HEK293 (cell line): ENCODE results near the gene AP1S1.

Experiments used
- CTCF ChIP-seq: fragments of 450-650 bp; formaldehyde crosslinking; IDR thresholded peaks from 2 replicates; pipeline ENCODE4 v1.5.1; 2016; ENCODE audit warnings: missing biosample characterization, missing genetic modification characterization
- HIC1 ChIP-seq: fragments of 450-650 bp; formaldehyde crosslinking; IDR thresholded peaks from 2 replicates; pipeline ENCODE4 v1.5.1; 2016; ENCODE audit warnings: missing biosample characterization, missing genetic modification characterization
- HOXA7 ChIP-seq: sonication (generic); formaldehyde crosslinking; IDR thresholded peaks from 2 replicates; pipeline ENCODE4 v1.8.1; 2022; ENCODE audit warnings: missing genetic modification reagents, borderline replicate concordance
- HOXD13 ChIP-seq: sonication (generic); formaldehyde crosslinking; IDR thresholded peaks from 2 replicates; pipeline ENCODE4 v1.8.0; 2022; ENCODE audit warnings: missing genetic modification reagents, borderline replicate concordance
- KLF1 ChIP-seq: fragments of 450-650 bp; formaldehyde crosslinking; IDR thresholded peaks from 2 replicates; pipeline ENCODE4 v1.5.1; 2016; ENCODE audit warnings: missing biosample characterization, missing genetic modification characterization
- MEIS1 ChIP-seq: sonication (generic); formaldehyde crosslinking; IDR thresholded peaks from 2 replicates; pipeline ENCODE4 v1.8.1; 2022; ENCODE audit warnings: missing genetic modification reagents, mild to moderate bottlenecking, borderline replicate concordance
- SCRT2 ChIP-seq: fragments of 450-650 bp; formaldehyde crosslinking; IDR thresholded peaks from 2 replicates; pipeline ENCODE4 v1.5.1; 2016; ENCODE audit warnings: missing biosample characterization, missing genetic modification characterization
- ZNF157 ChIP-seq: fragments of 450-650 bp; formaldehyde crosslinking; IDR thresholded peaks from 2 replicates; pipeline ENCODE4 v1.5.1; 2016; ENCODE audit warnings: missing biosample characterization, missing genetic modification characterization
- ZNF16 ChIP-seq: fragments of 450-650 bp; formaldehyde crosslinking; IDR thresholded peaks from 2 replicates; pipeline ENCODE4 v1.5.1; 2016; ENCODE audit warnings: low read depth, missing biosample characterization, missing genetic modification characterization
- ZNF23 ChIP-seq: fragments of 450-650 bp; formaldehyde crosslinking; IDR thresholded peaks from 2 replicates; pipeline ENCODE4 v1.5.1; 2016; ENCODE audit warnings: missing biosample characterization, missing genetic modification characterization, borderline replicate concordance
- ZNF274 ChIP-seq, 2 experiments: fragments of 200-500 bp in 1 of 2; fragments of 450-650 bp in 1 of 2; sonication (Bioruptor generic) in 1 of 2; formaldehyde crosslinking in 1 of 2; IDR thresholded peaks; 2 replicates each; pipeline versions ENCODE4 v1.5.1 to v1.6.1; 2014 to 2016; ENCODE audit warnings: borderline replicate concordance in 1 of 2, inconsistent platforms in 1 of 2, low read length in 1 of 2, missing biosample characterization in 1 of 2, missing genetic modification characterization in 1 of 2
- ZNF311 ChIP-seq: fragments of 450-650 bp; formaldehyde crosslinking; IDR thresholded peaks from 2 replicates; pipeline ENCODE4 v1.5.1; 2017; ENCODE audit warnings: missing biosample characterization, missing genetic modification characterization, borderline replicate concordance
- ZNF37A ChIP-seq: fragments of 450-650 bp; IDR thresholded peaks from 2 replicates; pipeline ENCODE4 v1.5.1; 2018; ENCODE audit warnings: missing biosample characterization, missing genetic modification characterization
- ZNF404 ChIP-seq: fragments of 450-650 bp; formaldehyde crosslinking; IDR thresholded peaks from 2 replicates; pipeline ENCODE4 v1.5.1; 2017; ENCODE audit warnings: missing biosample characterization, missing genetic modification characterization
- ZNF518A ChIP-seq: fragments of 450-650 bp; formaldehyde crosslinking; conservative IDR thresholded peaks from 2 replicates; pipeline ENCODE4 v1.5.1; 2016; ENCODE audit warnings: low read depth, missing biosample characterization, missing genetic modification characterization
- ZNF585B ChIP-seq: fragments of 450-650 bp; formaldehyde crosslinking; IDR thresholded peaks from 2 replicates; pipeline ENCODE4 v1.5.1; 2016; ENCODE audit warnings: missing biosample characterization, missing genetic modification characterization
- ZNF658 ChIP-seq: fragments of 450-650 bp; formaldehyde crosslinking; IDR thresholded peaks from 2 replicates; pipeline ENCODE4; 2016; ENCODE audit warnings: missing biosample characterization, missing genetic modification characterization
- ZNF664 ChIP-seq: fragments of 450-650 bp; formaldehyde crosslinking; IDR thresholded peaks from 2 replicates; pipeline ENCODE4 v1.5.1; 2016; ENCODE audit warnings: missing biosample characterization, missing genetic modification characterization
- ZNF701 ChIP-seq: fragments of 450-650 bp; formaldehyde crosslinking; IDR thresholded peaks from 2 replicates; pipeline ENCODE4 v1.5.1; 2016; ENCODE audit warnings: missing biosample characterization, missing genetic modification characterization
- ZNF792 ChIP-seq: fragments of 450-650 bp; formaldehyde crosslinking; IDR thresholded peaks from 2 replicates; pipeline ENCODE4 v1.5.1; 2016; ENCODE audit warnings: missing biosample characterization, missing genetic modification characterization
- ZNF837 ChIP-seq: fragments of 450-650 bp; formaldehyde crosslinking; IDR thresholded peaks from 2 replicates; pipeline ENCODE4 v1.5.1; 2016; ENCODE audit warnings: missing biosample characterization, missing genetic modification characterization
- ZNF843 ChIP-seq: fragments of 450-650 bp; formaldehyde crosslinking; IDR thresholded peaks from 2 replicates; pipeline ENCODE4 v1.5.1; 2016; ENCODE audit warnings: missing biosample characterization, missing genetic modification characterization
- ZSCAN23 ChIP-seq: fragments of 450-650 bp; formaldehyde crosslinking; IDR thresholded peaks from 2 replicates; pipeline ENCODE4 v1.5.1; 2016; ENCODE audit warnings: missing biosample characterization, missing genetic modification characterization
- TF ChIP-seq, protein P1 (sequence below): fragments of 450-650 bp; formaldehyde crosslinking; IDR thresholded peaks from 2 replicates; pipeline ENCODE4 v1.5.1; 2016; ENCODE audit warnings: missing biosample characterization, missing genetic modification characterization, borderline replicate concordance
- TF ChIP-seq, protein P2 (sequence below): fragments of 450-650 bp; formaldehyde crosslinking; IDR thresholded peaks from 2 replicates; pipeline ENCODE4 v1.5.1; 2017; ENCODE audit warnings: missing biosample characterization, missing genetic modification characterization
- TF ChIP-seq, protein P3 (sequence below): fragments of 450-650 bp; IDR thresholded peaks from 2 replicates; pipeline ENCODE4 v1.5.1; 2018; ENCODE audit warnings: missing biosample characterization, missing genetic modification characterization

The AP1S1 gene

GRCh38 chr7:101126651-101127459, 27.4 kb upstream of the AP1S1 start, which contains the start of gene SERPINE1 (continued):
- TF ChIP-seq ZSCAN23 (tag by site-specific recombination) = 0 out of 2 replicates have a peak, but pooled peaks have one; percentile 32
- no peak for TF ChIP-seq HOXD13 (CRISPR knock-in tag)
- no peak for TF ChIP-seq SCRT2 (tag by site-specific recombination)
- TF ChIP-seq CTCF (tag by site-specific recombination) = peak; percentile 39; the same call in 1 of the 2 replicates
- TF ChIP-seq ZNF843 (tag by site-specific recombination) = no peak
- TF ChIP-seq, protein P1, sequence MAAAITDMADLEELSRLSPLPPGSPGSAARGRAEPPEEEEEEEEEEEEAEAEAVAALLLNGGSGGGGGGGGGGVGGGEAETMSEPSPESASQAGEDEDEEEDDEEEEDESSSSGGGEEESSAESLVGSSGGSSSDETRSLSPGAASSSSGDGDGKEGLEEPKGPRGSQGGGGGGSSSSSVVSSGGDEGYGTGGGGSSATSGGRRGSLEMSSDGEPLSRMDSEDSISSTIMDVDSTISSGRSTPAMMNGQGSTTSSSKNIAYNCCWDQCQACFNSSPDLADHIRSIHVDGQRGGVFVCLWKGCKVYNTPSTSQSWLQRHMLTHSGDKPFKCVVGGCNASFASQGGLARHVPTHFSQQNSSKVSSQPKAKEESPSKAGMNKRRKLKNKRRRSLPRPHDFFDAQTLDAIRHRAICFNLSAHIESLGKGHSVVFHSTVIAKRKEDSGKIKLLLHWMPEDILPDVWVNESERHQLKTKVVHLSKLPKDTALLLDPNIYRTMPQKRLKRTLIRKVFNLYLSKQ (tag by site-specific recombination) = no peak
- no peak for TF ChIP-seq ZNF664
- TF ChIP-seq, protein P2, sequence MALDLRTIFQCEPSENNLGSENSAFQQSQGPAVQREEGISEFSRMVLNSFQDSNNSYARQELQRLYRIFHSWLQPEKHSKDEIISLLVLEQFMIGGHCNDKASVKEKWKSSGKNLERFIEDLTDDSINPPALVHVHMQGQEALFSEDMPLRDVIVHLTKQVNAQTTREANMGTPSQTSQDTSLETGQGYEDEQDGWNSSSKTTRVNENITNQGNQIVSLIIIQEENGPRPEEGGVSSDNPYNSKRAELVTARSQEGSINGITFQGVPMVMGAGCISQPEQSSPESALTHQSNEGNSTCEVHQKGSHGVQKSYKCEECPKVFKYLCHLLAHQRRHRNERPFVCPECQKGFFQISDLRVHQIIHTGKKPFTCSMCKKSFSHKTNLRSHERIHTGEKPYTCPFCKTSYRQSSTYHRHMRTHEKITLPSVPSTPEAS (tag by site-specific recombination) = peak; percentile 72
- TF ChIP-seq ZNF37A (tag by site-specific recombination) = no peak
- no peak for TF ChIP-seq ZNF311 (tag by site-specific recombination)
- TF ChIP-seq HIC1 = no peak
- no peak for TF ChIP-seq ZNF16 (tag by site-specific recombination)
- TF ChIP-seq ZNF792 = no peak; the same call in 1 of the 2 replicates
- TF ChIP-seq ZNF701 (tag by site-specific recombination) = no peak
- 0 out of 2 replicates have a peak, but pooled peaks have one; percentile 12 for TF ChIP-seq KLF1 (tag by site-specific recombination)
- no peak for TF ChIP-seq ZNF585B (tag by site-specific recombination)
- no peak for TF ChIP-seq ZNF658 (tag by site-specific recombination)
- TF ChIP-seq ZNF837 (tag by site-specific recombination) = no peak
- TF ChIP-seq ZNF157 (tag by site-specific recombination) = no peak
- TF ChIP-seq, protein P3, sequence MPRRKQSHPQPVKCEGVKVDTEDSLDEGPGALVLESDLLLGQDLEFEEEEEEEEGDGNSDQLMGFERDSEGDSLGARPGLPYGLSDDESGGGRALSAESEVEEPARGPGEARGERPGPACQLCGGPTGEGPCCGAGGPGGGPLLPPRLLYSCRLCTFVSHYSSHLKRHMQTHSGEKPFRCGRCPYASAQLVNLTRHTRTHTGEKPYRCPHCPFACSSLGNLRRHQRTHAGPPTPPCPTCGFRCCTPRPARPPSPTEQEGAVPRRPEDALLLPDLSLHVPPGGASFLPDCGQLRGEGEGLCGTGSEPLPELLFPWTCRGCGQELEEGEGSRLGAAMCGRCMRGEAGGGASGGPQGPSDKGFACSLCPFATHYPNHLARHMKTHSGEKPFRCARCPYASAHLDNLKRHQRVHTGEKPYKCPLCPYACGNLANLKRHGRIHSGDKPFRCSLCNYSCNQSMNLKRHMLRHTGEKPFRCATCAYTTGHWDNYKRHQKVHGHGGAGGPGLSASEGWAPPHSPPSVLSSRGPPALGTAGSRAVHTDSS (tag by site-specific recombination) = no peak
- TF ChIP-seq MEIS1 (CRISPR knock-in tag) = no peak
- no peak for TF ChIP-seq ZNF274 (IDR thresholded peaks at IDR 0.05; ENCODE audit: low read length)
- no peak for TF ChIP-seq ZNF274 (tag by site-specific recombination; IDR thresholded peaks at IDR 0.05; ENCODE audit: borderline replicate concordance)
- TF ChIP-seq HOXA7 (CRISPR knock-in tag) = no peak
- no peak for TF ChIP-seq ZNF23 (tag by site-specific recombination)
- no peak for TF ChIP-seq ZNF404
- TF ChIP-seq ZNF518A (tag by site-specific recombination) = 0 out of 2 replicates have a peak, but pooled peaks have one; percentile 28
